CD14-positive monocyte (primary cell): ENCODE results near the gene SSH3. TPM values are rescaled to one million over a fixed set of nuclear protein-coding genes. Genes with fewer than 3 reads are reported as not detected.

Experiments used
- DNase-seq, 3 donors: peaks; one replicate each; pipeline ENCODE4 v3.0.0-alpha.2; 2011 to 2022
- H2AFZ ChIP-seq: 2 replicates; pipeline ENCODE4 v1.6.0; 2012; ENCODE audit warnings: mild to moderate bottlenecking, low read depth, low read length, inconsistent platforms; ENCODE audit not compliant: insufficient read depth, poor library complexity, severe bottlenecking
- H3K27ac ChIP-seq, 2 donors: 1 replicate in 1 of 2; 2 replicates in 1 of 2; pipeline ENCODE4 v1.5.1; 2012 to 2013; ENCODE audit warnings: low read length in 2 of 2, control low read depth in 1 of 2, inconsistent platforms in 1 of 2, low read depth in 1 of 2, mild to moderate bottlenecking in 1 of 2
- H3K27me3 ChIP-seq, 2 donors: one replicate each; pipeline versions ENCODE4 v1.6.0 to v1.6.1; 2011 to 2013; ENCODE audit warnings: low read length in 2 of 2; ENCODE audit not compliant: control insufficient read depth in 2 of 2, insufficient read depth in 2 of 2
- H3K36me3 ChIP-seq, 2 donors: replicated peaks in 1 of 2; 1 replicate in 1 of 2; 2 replicates in 1 of 2; pipeline versions ENCODE4 v1.5.1 to v1.6.1; 2012 to 2013; ENCODE audit warnings: low read length in 2 of 2, control low read depth in 1 of 2, inconsistent platforms in 1 of 2, mild to moderate bottlenecking in 1 of 2; ENCODE audit not compliant: insufficient read depth in 2 of 2, control insufficient read depth in 1 of 2
- H3K4me1 ChIP-seq, 2 donors: 1 replicate in 1 of 2; 2 replicates in 1 of 2; pipeline versions ENCODE4 v1.5.1 to v1.6.1; 2012 to 2013; ENCODE audit warnings: low read length in 2 of 2, control low read depth in 1 of 2, inconsistent platforms in 1 of 2, mild to moderate bottlenecking in 1 of 2, moderate library complexity in 1 of 2; ENCODE audit not compliant: insufficient read depth in 2 of 2, control insufficient read depth in 1 of 2
- H3K4me2 ChIP-seq: replicated peaks from 2 replicates; pipeline ENCODE3; 2012; ENCODE audit warnings: low read length, moderate library complexity, mild to moderate bottlenecking; ENCODE audit not compliant: poor library complexity, severe bottlenecking; ENCODE audit errors: extremely low read depth
- H3K4me3 ChIP-seq, 3 experiments: fragments of 200-600 bp in 1 of 3; sonication (generic) in 1 of 3; replicated peaks in 1 of 3; 1 replicate in 2 of 3; 2 replicates in 1 of 3; pipeline ENCODE4 v1.5.1; 2011 to 2013; ENCODE audit warnings: low read length in 3 of 3, mild to moderate bottlenecking in 3 of 3, control low read depth in 2 of 3, low read depth in 2 of 3, inconsistent platforms in 1 of 3, moderate library complexity in 1 of 3
- H3K79me2 ChIP-seq: 2 replicates; pipeline ENCODE4 v1.6.0; 2012; ENCODE audit warnings: mild to moderate bottlenecking, control low read depth, inconsistent platforms, low read length, moderate library complexity; ENCODE audit not compliant: insufficient read depth
- H3K9ac ChIP-seq: 2 replicates; pipeline ENCODE4 v1.6.0; 2017; ENCODE audit warnings: low read length, mild to moderate bottlenecking; ENCODE audit not compliant: insufficient read depth, poor library complexity, severe bottlenecking
- H3K9me3 ChIP-seq, 2 donors: replicated peaks in 1 of 2; 1 replicate in 1 of 2; 2 replicates in 1 of 2; pipeline versions ENCODE4 v1.5.1 to v1.6.1; 2012 to 2013; ENCODE audit warnings: low read length in 2 of 2, control low read depth in 1 of 2; ENCODE audit not compliant: control insufficient read depth in 1 of 2, insufficient read depth in 1 of 2
- H4K20me1 ChIP-seq: 2 replicates; pipeline ENCODE4 v1.6.0; 2012; ENCODE audit warnings: mild to moderate bottlenecking, low read length, control low read depth, moderate library complexity; ENCODE audit not compliant: insufficient read depth
- H3K27ac Mint-ChIP-seq, 7 donors: one replicate each; pipeline ENCODE4 v1.8.0; 2020; ENCODE audit warnings: mild to moderate bottlenecking in 7 of 7, mixed read lengths in 7 of 7, moderate library complexity in 6 of 7, inconsistent platforms in 2 of 7
- H3K27me3 Mint-ChIP-seq, 3 donors: one replicate each; pipeline ENCODE4 v1.8.0; 2021 to 2022; ENCODE audit warnings: low read depth in 3 of 3, mild to moderate bottlenecking in 3 of 3, mixed read lengths in 3 of 3, moderate library complexity in 3 of 3, inconsistent platforms in 1 of 3
- H3K36me3 Mint-ChIP-seq, 2 donors: one replicate each; pipeline ENCODE4 v1.8.0; 2020; ENCODE audit warnings: mixed read lengths in 2 of 2, inconsistent platforms in 1 of 2, mild to moderate bottlenecking in 1 of 2
- H3K4me1 Mint-ChIP-seq: one replicate; pipeline ENCODE4 v1.8.0; 2020; ENCODE audit warnings: mild to moderate bottlenecking, mixed read lengths
- H3K4me3 Mint-ChIP-seq, 2 donors: one replicate each; pipeline ENCODE4 v1.8.0; 2020; ENCODE audit warnings: mild to moderate bottlenecking in 2 of 2, mixed read lengths in 2 of 2, moderate library complexity in 1 of 2
- H3K9me3 Mint-ChIP-seq, 7 donors: one replicate each; pipeline ENCODE4 v1.8.0; 2020 to 2022; ENCODE audit warnings: mixed read lengths in 7 of 7, mild to moderate bottlenecking in 6 of 7, moderate library complexity in 6 of 7, inconsistent platforms in 2 of 7
- CTCF ChIP-seq: fragments of 200-600 bp; IDR thresholded peaks from one replicate; pipeline ENCODE4 v1.8.0; 2022; ENCODE audit warnings: antibody characterized with exemption, mild to moderate bottlenecking
- WGBS: methylation state at CpG from one replicate; pipeline ENCODE4 v1.1.5; 2013; ENCODE audit warnings: missing lambda C conversion rate; ENCODE audit not compliant: insufficient coverage; 5-methylcytosine and 5-hydroxymethylcytosine counted together
- intact Hi-C, 2 donors: fragments of 100-400 bp; cut with micrococcal nuclease; formaldehyde crosslinking; loops; one replicate each; pipeline versions ENCODE4 v1.15.0 to v1.15.1; 2023
- polyA plus RNA-seq, 3 donors: library from polyadenylated mRNA; depleted of rRNA in 1 of 3; unstranded in 2 of 3; stranded (reverse) in 1 of 3; fragments of 300-500 nt in 2 of 3; fragments of >200 nt in 1 of 3; fragmentation: Illumina TruSeq in 2 of 3; gene quantifications; 1 replicate in 2 of 3; 2 replicates in 1 of 3; pipeline ENCODE4 v1.2.3, GENCODE V29; 2012 to 2021

The SSH3 gene
- polyA plus RNA-seq, 3 donors: 3.6 to 23.3 (median 5.8) TPM

GRCh38 chr11:67290801-67291200, 12.5 kb upstream of the SSH3 start:
- H3K79me2 ChIP-seq: peaks cover 87% of the 10 kb centered on the region
- Mint-ChIP-seq H3K27ac (peak overlapping the region in 6 of 7 donors; percentile 35 to 89 (median 68)), H3K4me3 (peak overlapping the region in 1 of 2 donors; percentile 45), H3K9me3 (peaks cover 0 to 9% (median 8%) of the 10 kb centered on the region in 7 donors), H3K36me3 (peaks cover 62 to 81% of the 10 kb centered on the region in 2 donors), H3K27me3 (peaks cover 0 to 5% (median 1%) of the 10 kb centered on the region in 3 donors), H3K4me1 (peaks cover 66% of the 10 kb centered on the region)
- 76% methylated on average over 7 of the region's 7 CpGs for WGBS
- peaks cover 62 to 68% of the 10 kb centered on the region in 2 donors for H3K36me3 ChIP-seq
- peak overlapping the region in 1 of 3 experiments; percentile 82 for H3K4me3 ChIP-seq
- intact Hi-C loops: no loop called here
- TF ChIP-seq CTCF: no peak
- no peak overlapping the region for H2AFZ ChIP-seq
- H4K20me1 ChIP-seq: peaks cover 69% of the 10 kb centered on the region
- no peak for DNase-seq
- H3K4me1 ChIP-seq: peaks cover 68 to 82% of the 10 kb centered on the region in 2 donors
- H3K4me2 ChIP-seq: peak overlapping the region; percentile 80
- H3K27me3 ChIP-seq: no peaks in the 10 kb centered on the region
- H3K9ac ChIP-seq: no peak overlapping the region
- peak overlapping the region; percentile 32 to 74 for H3K27ac ChIP-seq
- peaks cover 1 to 6% of the 10 kb centered on the region in 2 donors for H3K9me3 ChIP-seq

GRCh38 chr11:67291481-67292381, 11.6 kb upstream of the SSH3 start:
- Histone ChIP-seq H3K4me3 (peak overlapping the region in 1 of 3 experiments; percentile 82), H3K79me2 (peaks cover 87% of the 10 kb centered on the region), H3K9me3 (peaks cover 3 to 6% of the 10 kb centered on the region in 2 donors), H4K20me1 (peaks cover 75% of the 10 kb centered on the region), H3K27me3 (no peaks in the 10 kb centered on the region), H3K9ac (no peak overlapping the region), H3K4me2 (peak overlapping the region; percentile 12), H3K4me1 (peaks cover 58 to 73% of the 10 kb centered on the region in 2 donors), H2AFZ (no peak overlapping the region), H3K36me3 (peaks cover 69 to 70% of the 10 kb centered on the region in 2 donors), H3K27ac (peak overlapping the region; percentile 17 to 74)
- H3K27me3 Mint-ChIP-seq: peaks cover 0 to 5% (median 1%) of the 10 kb centered on the region in 3 donors
- H3K9me3 Mint-ChIP-seq: peaks cover 3 to 15% (median 8%) of the 10 kb centered on the region in 7 donors
- 92% methylated on average over 27 of the region's 33 CpGs for whole genome bisulfite sequencing
- DNase-seq: no peak
- intact Hi-C loops: no loop called here
- peaks cover 67 to 84% of the 10 kb centered on the region in 2 donors for H3K36me3 Mint-ChIP-seq
- peak overlapping the region in 1 of 2 donors; percentile 45 for H3K4me3 Mint-ChIP-seq
- H3K4me1 Mint-ChIP-seq: peaks cover 63% of the 10 kb centered on the region
- no peak for TF ChIP-seq CTCF
- H3K27ac Mint-ChIP-seq: peak overlapping the region; percentile 45 to 87 (median 70)
